Measurements from ENCODE around the gene NCS1.

Gene NCS1

GRCh38 chr9:130147910-130148309 is 24.3 kb upstream of the NCS1 start:
- no peak for TF ChIP-seq ZFX (IDR thresholded peaks at IDR 0.05)
- TF ChIP-seq, protein P1, sequence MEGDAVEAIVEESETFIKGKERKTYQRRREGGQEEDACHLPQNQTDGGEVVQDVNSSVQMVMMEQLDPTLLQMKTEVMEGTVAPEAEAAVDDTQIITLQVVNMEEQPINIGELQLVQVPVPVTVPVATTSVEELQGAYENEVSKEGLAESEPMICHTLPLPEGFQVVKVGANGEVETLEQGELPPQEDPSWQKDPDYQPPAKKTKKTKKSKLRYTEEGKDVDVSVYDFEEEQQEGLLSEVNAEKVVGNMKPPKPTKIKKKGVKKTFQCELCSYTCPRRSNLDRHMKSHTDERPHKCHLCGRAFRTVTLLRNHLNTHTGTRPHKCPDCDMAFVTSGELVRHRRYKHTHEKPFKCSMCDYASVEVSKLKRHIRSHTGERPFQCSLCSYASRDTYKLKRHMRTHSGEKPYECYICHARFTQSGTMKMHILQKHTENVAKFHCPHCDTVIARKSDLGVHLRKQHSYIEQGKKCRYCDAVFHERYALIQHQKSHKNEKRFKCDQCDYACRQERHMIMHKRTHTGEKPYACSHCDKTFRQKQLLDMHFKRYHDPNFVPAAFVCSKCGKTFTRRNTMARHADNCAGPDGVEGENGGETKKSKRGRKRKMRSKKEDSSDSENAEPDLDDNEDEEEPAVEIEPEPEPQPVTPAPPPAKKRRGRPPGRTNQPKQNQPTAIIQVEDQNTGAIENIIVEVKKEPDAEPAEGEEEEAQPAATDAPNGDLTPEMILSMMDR (conservative IDR thresholded peaks at IDR 0.05) = no peak
- H3K27ac ChIP-seq = no peak overlapping the region

- TF ChIP-seq, protein P1 (conservative IDR thresholded peaks at IDR 0.05) = no peak
- TF ChIP-seq ZFX (IDR thresholded peaks at IDR 0.05) = no peak
- no peak overlapping the region for H3K27ac ChIP-seq
These were observed 23.2 kb upstream of the NCS1 start for GRCh38 chr9:130149031-130149430.

- TF ChIP-seq, protein P1 (conservative IDR thresholded peaks at IDR 0.05) = no peak
- TF ChIP-seq ZFX (IDR thresholded peaks at IDR 0.05) = no peak
- H3K27ac ChIP-seq = no peak overlapping the region
These were observed 22.4 kb upstream of the NCS1 start for GRCh38 chr9:130149654-130150286.

DNA sequence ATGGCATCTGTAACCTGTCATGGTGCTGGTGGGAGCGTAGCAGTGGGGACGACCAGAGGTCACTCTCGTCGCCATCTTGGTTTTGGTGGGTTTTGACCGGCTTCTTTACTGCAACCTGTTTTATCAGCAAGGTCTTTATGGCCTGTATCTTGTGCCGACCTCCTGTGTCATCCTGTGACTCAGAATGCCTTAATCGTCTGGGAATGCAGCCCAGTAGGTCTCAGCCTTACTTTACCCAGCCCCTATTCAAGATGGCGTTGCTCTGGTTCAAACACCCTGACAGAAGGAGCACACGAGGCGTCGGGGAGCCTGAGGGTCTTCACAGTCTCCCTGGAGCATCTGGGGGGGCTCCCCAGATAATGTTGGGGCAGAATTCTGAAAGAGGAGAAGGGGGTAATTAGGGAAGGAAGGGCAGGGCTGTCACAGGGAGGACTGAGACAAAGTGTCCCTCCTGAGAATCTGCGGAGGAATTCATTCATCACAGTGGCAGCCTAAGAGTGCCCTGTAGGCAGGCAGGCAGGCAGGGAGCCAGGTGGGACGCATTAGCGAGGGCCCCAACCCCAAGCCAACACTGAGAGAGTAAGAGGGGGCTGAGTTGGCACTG is 21.3 kb upstream of the NCS1 start:
- H3K27ac ChIP-seq = no peak overlapping the region
- TF ChIP-seq ZFX (IDR thresholded peaks at IDR 0.05) = no peak
- TF ChIP-seq, protein P1 (conservative IDR thresholded peaks at IDR 0.05) = no peak

GRCh38 chr9:130154816-130155215 is 17.4 kb upstream of the NCS1 start:
- H3K27ac ChIP-seq = no peak overlapping the region
- no peak for TF ChIP-seq ZFX (IDR thresholded peaks at IDR 0.05)
- TF ChIP-seq, protein P1 (conservative IDR thresholded peaks at IDR 0.05) = no peak

GRCh38 chr9:130155647-130156046 is 16.6 kb upstream of the NCS1 start:
- TF ChIP-seq, protein P1 (conservative IDR thresholded peaks at IDR 0.05) = no peak
- TF ChIP-seq ZFX (IDR thresholded peaks at IDR 0.05) = no peak

GRCh38 chr9:130156672-130157071 is 15.5 kb upstream of the NCS1 start:
- TF ChIP-seq, protein P1 (conservative IDR thresholded peaks at IDR 0.05) = no peak
- no peak for TF ChIP-seq ZFX (IDR thresholded peaks at IDR 0.05)

More at GRCh38 chr9:130155647-130156046, 16.6 kb upstream of the NCS1 start:
- H3K27ac ChIP-seq = no peak overlapping the region

More at GRCh38 chr9:130156672-130157071, 15.5 kb upstream of the NCS1 start:
- no peak overlapping the region for H3K27ac ChIP-seq

Data from C4-2B (cell line).